HG03439 (cell line): Measurements from ENCODE around the gene OCA2.

Experiments
- ATAC-seq: cut with Tn5 transposase; IDR thresholded peaks from one replicate; pipeline ENCODE4 v1.9.1; 2021; ENCODE audit warnings: mild to moderate bottlenecking, moderate library complexity; ENCODE audit not compliant: unreplicated experiment

The OCA2 gene

DNA sequence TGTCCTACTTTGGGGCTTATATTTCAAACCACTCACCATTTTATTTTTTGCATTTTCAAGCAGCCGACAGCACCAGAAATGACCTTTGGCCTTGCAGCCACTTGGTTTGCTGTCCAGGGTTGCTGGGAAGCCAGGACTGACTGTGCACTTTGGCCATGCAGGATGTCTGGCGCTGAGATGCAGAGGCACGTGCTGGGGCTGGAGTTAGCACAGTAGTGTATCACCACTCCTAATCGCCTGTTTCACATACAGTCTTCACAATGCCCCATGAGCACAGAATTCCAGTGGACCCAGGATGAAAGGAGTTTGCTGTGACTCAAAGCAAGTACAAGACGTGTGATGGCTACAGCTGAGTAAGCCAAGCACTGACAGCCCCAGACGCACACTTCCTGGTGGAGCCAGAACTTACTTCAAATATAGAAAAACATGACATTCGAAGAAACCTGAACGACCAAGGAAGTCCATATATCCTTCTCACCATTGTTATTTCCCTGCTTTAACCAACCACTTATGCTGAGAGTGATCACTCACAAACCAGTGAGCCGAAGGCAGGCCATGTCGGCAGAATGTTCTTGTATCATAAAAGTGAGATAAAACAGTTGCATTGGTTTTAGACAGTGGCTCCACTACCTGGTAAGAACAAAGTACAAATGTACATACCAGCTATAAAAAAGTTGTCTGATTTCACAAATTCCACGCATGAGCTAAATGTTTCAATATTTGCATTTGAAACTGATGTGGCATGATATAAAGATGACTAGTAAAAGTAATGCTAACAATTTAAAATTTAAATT is 16.0 kb downstream of the OCA2 start:
- ATAC-seq: no peak

GRCh38 chr15:28081594-28081993 is 17.5 kb downstream of the OCA2 start:
- no peak for ATAC-seq

DNA sequence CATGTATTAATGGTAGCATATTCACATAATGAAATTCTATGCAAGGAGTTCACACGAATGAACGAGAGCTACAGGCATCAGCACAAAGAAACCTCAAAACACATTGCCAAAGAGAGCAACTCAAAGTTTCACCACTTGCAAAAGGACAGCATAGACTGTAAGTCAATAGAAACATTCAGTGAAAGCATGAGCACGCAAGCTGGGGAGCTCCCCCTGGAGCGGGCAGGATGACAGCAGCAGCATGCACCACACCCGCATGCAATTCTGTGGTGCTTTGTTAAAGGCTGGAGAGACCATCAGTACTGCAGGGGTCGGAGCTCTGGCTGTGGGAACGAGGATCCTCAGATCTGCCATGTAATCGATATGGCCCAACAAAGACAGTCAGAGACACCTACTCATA is 18.7 kb downstream of the OCA2 start:
- ATAC-seq: no peak

GRCh38 chr15:28079313-28079969 is 19.7 kb downstream of the OCA2 start:
- ATAC-seq: no peak

- ATAC-seq: no peak
These were observed 20.9 kb downstream of the OCA2 start for GRCh38 chr15:28078191-28078719.

DNA sequence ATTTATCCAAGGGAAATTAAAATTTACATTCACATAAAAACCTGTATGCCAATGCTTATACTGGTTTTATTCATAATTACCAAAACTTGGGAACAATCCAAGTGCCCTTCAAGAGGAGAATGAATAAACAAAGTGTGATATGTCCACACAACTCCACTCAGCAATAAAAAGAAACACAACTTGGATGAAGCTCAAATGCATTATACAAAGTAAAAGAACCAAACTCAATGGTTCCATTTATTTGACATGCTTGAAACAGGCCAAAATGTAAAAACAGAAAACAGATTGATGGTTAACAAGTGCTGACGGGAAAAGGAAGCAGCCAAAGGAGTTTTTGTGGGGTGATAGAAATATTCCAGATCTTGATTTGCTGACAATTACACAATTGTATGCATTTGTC is 23.5 kb downstream of the OCA2 start:
- ATAC-seq: no peak

GRCh38 chr15:28068930-28069329 is 30.2 kb downstream of the OCA2 start:
- ATAC-seq: no peak

DNA sequence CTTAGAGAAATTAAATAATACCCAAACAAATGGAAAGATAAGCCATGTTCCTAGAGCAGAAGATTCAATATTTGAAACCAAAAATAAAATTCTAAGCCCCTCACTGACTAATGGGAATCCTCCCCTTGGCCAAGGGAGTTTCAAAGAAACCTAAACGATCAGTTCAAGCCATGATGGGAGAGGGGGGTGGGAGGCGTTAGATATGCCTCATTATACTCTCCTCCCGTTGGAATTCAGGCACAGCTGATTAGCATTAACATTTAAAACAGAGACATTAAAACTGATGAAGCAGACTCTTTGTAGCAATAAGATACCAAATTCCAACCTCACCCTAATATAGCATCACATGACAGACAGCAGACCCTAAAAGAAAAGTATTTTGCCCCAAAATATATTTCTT is 32.9 kb downstream of the OCA2 start:
- ATAC-seq: no peak

DNA sequence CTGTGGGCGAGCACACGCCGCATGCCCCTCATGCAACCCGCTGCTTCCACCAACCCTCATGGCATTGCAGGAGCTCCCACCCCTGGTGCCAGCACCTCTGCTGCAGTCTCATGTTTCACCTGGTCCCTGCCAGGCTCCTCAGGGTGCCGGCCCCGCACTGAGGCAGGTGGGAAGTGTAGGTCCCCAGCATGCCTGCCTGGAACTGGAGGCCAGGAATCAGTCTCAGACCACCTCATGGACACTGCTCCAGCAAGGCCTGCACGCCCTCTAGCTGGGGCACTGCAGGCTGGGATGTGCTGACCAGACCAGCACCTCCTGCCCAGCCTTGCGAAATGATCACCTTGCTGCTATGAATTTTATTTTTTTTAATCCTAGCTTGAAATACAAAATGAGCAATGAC is 39.1 kb downstream of the OCA2 start:
- ATAC-seq: no peak

- ATAC-seq: no peak
These were observed 41.0 kb downstream of the OCA2 start for GRCh38 chr15:28058082-28058481.

- ATAC-seq: no peak
These were observed 47.0 kb downstream of the OCA2 start for GRCh38 chr15:28051955-28052633.

DNA sequence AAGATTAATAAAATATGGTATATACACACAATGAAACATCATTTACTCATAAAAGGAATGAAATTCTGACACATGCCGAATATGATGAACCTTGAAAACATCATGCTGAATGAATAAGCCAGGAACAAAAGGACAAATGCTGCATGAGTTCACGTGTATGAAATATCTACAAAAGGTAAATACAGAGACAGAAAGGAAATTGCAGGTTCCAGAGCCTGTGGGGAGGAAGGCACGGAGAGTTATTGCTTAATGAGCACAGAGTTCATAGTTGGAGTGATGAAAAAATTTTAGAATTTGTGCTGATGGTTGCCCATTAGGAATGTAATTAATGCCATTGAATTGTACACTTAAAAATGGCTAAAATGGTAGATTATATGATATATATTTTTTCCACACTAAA is 49.5 kb downstream of the OCA2 start:
- no peak for ATAC-seq

- no peak for ATAC-seq
These were observed 51.8 kb downstream of the OCA2 start for GRCh38 chr15:28047277-28047676.

DNA sequence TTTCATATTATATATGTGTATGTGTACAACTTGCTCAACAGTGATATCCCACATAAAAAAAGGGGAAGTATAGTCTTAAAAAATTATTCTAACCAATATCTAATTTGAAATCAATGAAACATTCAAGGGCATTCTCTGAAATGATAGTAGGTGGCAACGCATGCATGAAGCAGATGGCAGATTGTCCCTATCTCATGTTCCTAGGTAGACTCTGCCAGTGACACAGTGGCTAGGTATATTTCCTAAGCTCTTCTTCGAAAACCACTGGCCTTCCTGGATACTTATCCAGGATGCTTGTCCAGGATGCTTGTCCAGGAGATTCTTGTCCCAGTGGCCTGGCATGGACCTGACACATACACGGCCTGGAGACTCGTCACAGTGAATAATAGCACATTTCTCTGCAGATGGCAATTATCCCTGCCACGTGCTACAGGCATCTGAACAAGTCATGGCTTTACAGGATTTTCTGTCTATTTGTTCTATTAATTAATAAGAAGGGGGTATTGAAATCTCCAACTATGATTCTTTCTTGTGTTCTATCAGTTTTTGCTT is 54.9 kb downstream of the OCA2 start:
- no peak for ATAC-seq

- ATAC-seq: no peak
These were observed 55.4 kb downstream of the OCA2 start for GRCh38 chr15:28043691-28044091.

- ATAC-seq: no peak
These were observed 61.0 kb downstream of the OCA2 start for GRCh38 chr15:28037969-28038590.

DNA sequence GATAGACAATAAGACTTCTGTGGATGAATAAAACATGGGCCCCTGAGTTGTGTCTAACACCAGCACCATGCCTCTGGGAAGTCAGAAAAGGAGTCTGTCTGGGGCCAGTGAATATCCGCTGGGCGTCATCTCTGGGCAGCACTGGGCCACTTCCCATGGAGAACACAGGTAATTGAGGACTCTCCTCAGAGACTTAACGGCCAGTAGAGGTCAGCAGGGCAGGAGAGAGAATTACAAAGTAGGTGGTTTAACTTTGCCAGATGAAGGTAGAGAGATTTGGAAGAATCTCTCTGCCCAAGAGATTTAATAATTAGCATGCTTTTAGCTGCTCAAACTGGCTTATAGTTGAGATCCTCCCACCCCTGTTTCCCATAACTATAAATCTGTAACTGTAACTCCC is 65.7 kb downstream of the OCA2 start:
- ATAC-seq: no peak

DNA sequence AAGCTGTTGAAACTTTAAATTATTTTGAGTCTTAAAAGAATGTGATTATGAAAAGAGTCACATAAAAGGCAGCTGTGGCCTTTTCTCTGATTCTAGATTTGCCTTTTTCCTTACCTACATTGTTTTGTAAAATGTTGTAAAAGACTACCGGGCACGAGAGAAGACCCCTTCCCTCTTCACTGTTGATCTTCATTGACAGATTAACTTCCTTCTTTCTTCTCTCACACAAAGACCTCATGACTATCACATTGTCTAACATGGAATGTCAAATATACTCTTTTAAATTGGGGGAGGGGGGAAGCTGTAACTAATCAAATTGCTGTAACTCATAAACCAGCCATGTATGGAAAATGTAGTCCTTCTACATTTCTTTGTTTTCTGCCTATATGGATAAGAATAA is 68.3 kb downstream of the OCA2 start:
- ATAC-seq: no peak

DNA sequence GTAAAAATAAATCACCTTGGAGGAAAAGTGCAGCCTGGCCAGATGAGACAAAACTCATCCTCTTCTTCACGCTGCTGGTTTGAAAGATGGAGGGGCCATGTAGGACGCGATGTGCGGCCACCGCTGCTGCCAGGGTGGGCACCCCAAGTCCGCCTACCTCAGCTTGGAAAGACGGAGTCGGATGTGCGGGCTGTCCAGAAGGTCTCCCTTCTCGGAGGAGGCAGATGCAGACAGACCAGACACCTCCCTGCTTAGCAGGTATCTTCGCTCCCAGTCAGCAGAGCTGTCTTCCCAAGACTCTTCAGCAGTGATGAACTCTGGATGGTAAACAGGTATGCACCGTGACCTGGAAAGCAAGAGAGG is 71.4 kb downstream of the OCA2 start:
- ATAC-seq: no peak

GRCh38 chr15:28026764-28027713 is 72.1 kb downstream of the OCA2 start:
- ATAC-seq: no peak
